Stimulated activated CD8-positive, alpha-beta memory T cell treated with anti-CD3 and anti-CD28 coated beads, Interleukin-7, amount 100 ng/mL, for 1 hour (primary cell): ENCODE results near the gene SLFN12L.

Experiments
- DNase-seq, 2 donors: peaks; one replicate each; pipeline ENCODE4 v3.0.0-alpha.2; 2020; ENCODE audit warnings: low read depth in 2 of 2

The SLFN12L gene

GRCh38 chr17:35432176-35433074, 105.1 kb downstream of the SLFN12L start, which contains the start of gene SLFN12:
Gene SLFN12, minus strand, starts transcription at chr17:35432500. Its CDS starts 9,472 bp downstream, at chr17:35423028.
- peak in 1 of 2 donors; percentile 17 for DNase-seq

GRCh38 chr17:35429702-35430101, 107.8 kb downstream of the SLFN12L start:
- DNase-seq = no peak

GRCh38 chr17:35428229-35428628, 109.2 kb downstream of the SLFN12L start:
- no peak for DNase-seq

- no peak for DNase-seq
Observed at GRCh38 chr17:35423761-35424160, 113.7 kb downstream of the SLFN12L start.
